Right kidney (tissue), 1 donor: ENCODE data around the gene ELL2.
"Not testable (repeated sequence)": the region's sequence is repeated elsewhere in the genome, so short reads cannot be mapped to it uniquely, and the experiment has no call there.

ENCODE experiments used
- DNase-seq: peaks from one replicate; pipeline ENCODE4 v3.0.0-alpha.2; 2016

ELL2 gene

GRCh38 chr5:95908799-95909198 lies 52.9 kb downstream of the ELL2 start:
- no peak for DNase-seq

- DNase-seq, result no peak
Measured at GRCh38 chr5:95907740-95908706, 53.6 kb downstream of the ELL2 start.

- DNase-seq, result no peak
Measured at GRCh38 chr5:95907067-95907705, 54.5 kb downstream of the ELL2 start.

DNA sequence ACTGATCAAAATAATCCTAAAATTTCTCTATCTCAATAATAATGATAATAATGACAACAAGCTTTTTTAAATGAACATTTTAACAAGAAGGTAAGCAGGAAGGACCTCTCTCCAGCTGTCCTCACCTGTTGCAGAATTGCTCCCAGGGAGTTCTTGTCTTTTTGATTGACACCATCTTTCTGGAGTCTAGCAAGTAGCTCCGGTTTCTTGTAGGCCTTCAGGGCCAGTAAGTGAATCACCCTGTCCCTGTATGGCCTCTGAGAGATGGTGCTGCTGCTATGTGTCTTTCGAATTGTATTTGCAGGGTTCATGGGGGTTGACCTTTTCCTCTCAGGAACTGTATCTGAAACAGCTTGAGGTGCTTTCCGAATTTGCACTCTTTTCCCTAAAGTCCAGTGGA lies 55.3 kb downstream of the ELL2 start:
- not testable (repeated sequence) for DNase-seq

GRCh38 chr5:95904827-95905226 lies 56.8 kb downstream of the ELL2 start:
- no peak for DNase-seq

DNA sequence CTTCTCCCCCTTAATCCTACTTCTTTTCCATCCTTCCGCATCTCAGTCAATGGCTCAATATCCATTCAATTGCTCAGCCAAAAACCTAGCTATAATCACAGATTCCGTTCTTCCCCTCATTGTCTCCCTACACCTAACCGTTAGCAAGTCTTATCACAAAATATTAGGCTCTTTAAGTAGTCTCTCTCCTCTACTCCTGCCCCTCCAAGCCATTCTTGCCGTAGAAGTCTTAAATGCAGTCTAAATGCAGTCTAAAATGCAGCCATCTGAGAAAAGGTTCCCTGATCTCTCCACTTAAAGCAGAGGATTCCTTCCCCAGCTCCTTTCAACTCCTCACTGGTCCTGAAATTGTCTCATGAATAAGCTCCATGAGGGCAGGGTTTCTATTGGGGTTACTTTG lies 57.8 kb downstream of the ELL2 start:
- DNase-seq, result no peak

DNA sequence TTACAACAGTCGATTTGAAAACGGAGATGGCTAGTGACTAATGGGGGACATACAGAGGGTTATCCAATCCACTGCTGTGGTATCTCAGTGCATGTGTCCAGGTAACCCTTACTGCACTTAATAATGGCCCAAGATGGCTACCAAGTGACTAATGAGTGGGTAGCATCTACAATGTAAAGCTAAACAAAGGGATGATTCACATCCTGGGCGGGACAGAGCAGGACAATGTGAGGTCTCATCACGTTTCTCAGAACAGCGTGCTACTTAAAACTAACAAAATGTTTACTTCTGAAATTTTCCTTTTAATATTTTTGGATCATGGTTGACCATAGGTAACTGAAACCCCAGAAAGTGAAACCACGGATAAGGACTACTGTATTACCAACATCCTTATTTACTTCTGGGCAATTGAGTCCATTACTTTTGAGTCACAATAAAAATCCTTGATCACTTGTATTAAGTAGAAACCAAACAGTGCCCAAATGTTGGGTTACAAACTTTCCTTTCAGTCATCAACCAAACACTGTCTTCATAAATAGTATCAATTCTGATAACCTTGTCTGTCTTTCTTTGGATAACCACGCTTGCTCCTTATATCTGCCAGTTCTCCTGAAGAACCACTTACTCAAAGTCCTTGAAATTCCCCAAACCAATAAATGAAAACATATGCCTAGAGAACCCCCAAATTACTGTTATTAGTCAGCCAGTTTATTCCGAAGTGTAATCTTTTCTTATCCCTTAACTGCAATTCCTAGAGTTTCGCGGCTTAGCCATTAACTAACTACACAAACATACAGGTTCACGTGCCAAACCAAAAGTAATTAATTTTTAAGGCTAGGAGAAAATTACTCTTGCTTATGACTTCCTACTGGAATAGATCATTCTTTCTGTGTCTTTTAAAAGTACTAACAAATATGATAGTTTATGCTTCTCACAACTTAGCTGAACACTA lies 59.7 kb downstream of the ELL2 start:
- no peak for DNase-seq

GRCh38 chr5:95900383-95900958 lies 61.2 kb downstream of the ELL2 start:
- no peak for DNase-seq

GRCh38 chr5:95899829-95900228 lies 61.8 kb downstream of the ELL2 start:
- DNase-seq, result no peak

DNA sequence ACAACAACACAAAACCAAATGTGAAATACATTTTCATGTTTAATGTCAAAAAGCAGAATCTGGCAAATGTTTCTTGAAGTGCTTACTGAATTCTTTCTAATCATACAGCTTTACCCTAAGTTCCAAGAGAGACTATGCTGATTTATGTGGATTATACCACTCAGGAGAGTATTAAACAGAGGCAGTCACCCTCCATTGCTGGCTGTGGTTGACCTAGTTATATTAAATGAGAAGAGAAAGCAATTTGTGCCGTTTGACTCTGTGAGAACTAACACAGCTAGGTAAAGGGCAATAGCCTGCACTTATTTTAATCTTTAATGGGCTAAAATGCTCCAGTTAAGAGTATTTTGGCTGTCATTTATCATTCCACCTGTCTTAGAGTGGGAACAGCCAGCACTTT lies 62.6 kb downstream of the ELL2 start:
- DNase-seq, result no peak

DNA sequence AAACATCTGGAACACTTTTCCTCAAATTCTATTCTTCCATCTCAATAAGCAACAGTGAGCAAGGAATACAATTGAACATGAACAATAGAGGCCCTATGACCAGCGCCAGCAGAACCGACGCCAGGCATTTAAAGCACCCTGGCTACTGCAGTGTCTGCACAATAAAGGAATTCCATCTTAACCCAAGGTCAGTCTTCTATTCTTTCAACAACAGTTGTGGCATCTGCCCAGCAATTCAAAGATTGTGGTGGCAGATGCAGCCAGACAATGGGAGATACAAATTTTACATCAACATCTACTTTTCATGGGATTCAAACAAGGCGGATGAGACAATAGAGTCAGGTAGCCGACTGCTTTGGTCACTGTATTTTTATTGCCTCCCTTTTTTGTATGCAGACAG lies 65.9 kb downstream of the ELL2 start:
- DNase-seq, result no peak

- no peak for DNase-seq
Measured at GRCh38 chr5:95895251-95895650, 66.4 kb downstream of the ELL2 start.

DNA sequence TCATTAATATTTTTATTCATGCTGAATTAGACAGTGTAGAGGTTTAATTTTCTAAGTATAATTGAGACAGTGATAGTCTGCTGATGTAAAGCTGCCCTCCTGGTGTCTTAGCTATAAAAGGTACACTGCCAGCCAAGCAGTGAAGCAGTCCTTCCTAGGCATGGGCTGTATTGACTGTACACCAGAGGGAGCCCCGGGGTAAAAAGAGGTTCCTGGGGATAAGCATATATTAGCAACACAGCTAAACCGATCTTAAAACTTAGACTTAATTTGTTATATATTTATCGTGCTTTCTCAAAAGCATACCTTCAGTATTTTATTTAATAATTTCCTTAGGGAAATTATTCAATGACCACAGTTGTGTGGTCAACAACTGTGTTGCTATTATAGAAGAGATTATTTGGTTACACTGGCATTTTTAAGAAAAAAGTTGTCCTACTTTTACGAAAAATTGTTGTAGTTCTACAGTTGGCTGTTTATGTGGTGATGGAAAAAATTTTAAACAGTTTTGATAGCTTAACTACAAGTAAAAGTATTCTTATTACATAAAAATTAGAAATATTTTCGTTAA lies 68.8 kb downstream of the ELL2 start:
- no peak for DNase-seq

- no peak for DNase-seq
Measured at GRCh38 chr5:95891499-95891898, 70.2 kb downstream of the ELL2 start.

DNA sequence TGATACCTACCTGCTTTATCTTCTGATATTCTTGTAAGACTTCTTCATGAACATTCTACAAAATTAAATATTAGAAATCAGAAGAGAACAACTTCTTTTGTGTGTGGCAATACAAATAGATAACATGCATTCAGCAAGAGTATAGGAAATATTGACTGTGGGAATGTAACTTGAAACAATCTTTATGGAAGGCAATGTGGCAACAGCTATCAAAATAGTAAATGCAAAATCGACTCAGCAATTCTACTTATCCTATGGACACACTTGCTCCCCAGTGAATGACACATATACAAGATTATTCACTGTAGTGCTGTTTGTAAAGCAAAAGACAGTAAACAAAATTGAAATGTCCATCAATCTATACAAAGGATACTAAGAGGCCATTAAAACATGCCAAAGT lies 72.6 kb downstream of the ELL2 start:
- DNase-seq, result no peak

- no peak for DNase-seq
Measured at GRCh38 chr5:95887977-95888376, 73.7 kb downstream of the ELL2 start.

- DNase-seq, result no peak
Measured at GRCh38 chr5:95886340-95887044, 75.2 kb downstream of the ELL2 start.

DNA sequence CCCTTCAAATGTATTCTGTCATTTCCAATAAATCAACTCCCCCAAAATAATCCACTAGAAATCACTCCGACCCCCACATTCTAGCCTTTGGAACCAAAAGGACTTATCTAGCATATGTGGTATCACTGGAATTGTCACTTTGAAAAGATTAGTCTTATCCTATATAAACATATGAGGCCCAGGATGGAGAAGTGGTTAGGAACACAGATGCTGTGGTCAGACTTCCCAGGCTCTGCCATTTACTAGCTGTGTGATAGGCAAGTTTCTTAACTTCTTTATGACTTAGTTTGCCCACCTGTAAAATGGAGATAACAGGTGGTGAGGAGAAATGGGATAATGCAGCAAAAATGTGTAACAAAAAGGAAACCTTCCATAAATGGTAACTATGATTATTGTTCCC lies 77.1 kb downstream of the ELL2 start:
- DNase-seq, result no peak

- DNase-seq, result no peak
Measured at GRCh38 chr5:95884017-95884325, 77.7 kb downstream of the ELL2 start.

- no peak for DNase-seq
Measured at GRCh38 chr5:95883185-95884016, 78.2 kb downstream of the ELL2 start.

DNA sequence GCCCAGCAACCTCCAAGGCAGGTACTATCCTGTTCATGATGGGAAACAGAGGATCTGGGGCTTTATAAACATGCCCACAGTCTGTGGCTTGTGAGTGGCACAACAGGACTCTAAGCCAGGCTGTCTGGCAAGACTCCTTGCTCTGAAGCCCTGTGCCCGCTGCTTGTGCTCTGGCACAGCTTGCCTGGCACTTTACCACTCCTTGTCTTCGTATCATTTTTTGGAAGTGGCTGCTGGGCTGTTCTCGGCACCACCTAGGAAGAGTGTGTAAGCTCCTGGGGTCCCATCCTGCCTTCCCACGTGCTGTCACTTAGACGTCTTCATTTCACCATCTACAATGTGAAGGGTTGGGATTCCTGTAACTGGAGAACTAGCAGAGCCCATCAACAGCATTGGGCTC lies 79.8 kb downstream of the ELL2 start:
- no peak for DNase-seq
